GM18867 (cell line): ENCODE measurements around the gene HINFP.

Experiments
- ATAC-seq: cut with Tn5 transposase; IDR thresholded peaks from one replicate; pipeline ENCODE4 v1.9.1; 2021; ENCODE audit warnings: mild to moderate bottlenecking, moderate library complexity; ENCODE audit not compliant: unreplicated experiment

Gene HINFP

GRCh38 chr11:119121008-119121810 lies at the start of gene HINFP:
Gene HINFP, plus strand, starts transcription at chr11:119121580. Its CDS starts 5,365 bp downstream, at chr11:119126945.
- ATAC-seq, result peak; percentile 95

GRCh38 chr11:119077839-119078238 lies 43.5 kb upstream of the HINFP start:
- ATAC-seq, result no peak

GRCh38 chr11:119078675-119079420 lies 42.5 kb upstream of the HINFP start:
- no peak for ATAC-seq

GRCh38 chr11:119081682-119082260 lies 39.6 kb upstream of the HINFP start:
- ATAC-seq, result no peak

GRCh38 chr11:119084663-119085436 lies 36.5 kb upstream of the HINFP start, which contains the start of gene HMBS:
Gene HMBS, plus strand, starts transcription at chr11:119084881. Its CDS starts 153 bp downstream, at chr11:119085034.
- ATAC-seq, result peak; percentile 86

- ATAC-seq, result peak; percentile 9
Measured at GRCh38 chr11:119085437-119085847, 35.9 kb upstream of the HINFP start.

DNA sequence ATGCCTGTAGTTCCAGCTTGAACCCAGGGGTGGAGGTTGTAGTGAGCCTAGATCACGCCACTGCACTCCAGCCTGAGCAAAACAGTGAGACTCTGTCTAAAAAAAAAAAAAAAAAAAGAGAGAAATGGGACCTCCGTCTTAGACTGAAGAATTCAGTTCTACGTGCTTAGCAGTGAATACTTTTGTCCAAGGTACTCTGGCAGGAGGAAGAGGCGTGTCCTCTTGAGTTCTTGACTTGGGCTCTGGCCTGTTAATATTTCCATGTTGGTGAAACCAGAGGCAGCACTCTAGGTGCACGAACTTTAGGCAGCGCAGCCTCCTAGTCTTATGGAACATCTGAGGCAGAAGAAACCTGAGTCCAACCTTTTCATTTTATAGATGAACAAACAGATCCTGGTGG lies 34.3 kb upstream of the HINFP start:
- ATAC-seq, result no peak

- no peak for ATAC-seq
Measured at GRCh38 chr11:119087747-119088241, 33.6 kb upstream of the HINFP start.

GRCh38 chr11:119088406-119088805 lies 33.0 kb upstream of the HINFP start:
- no peak for ATAC-seq

- ATAC-seq, result no peak
Measured at GRCh38 chr11:119089319-119089718, 32.1 kb upstream of the HINFP start.

- ATAC-seq, result no peak
Measured at GRCh38 chr11:119091178-119091577, 30.2 kb upstream of the HINFP start.

- no peak for ATAC-seq
Measured at GRCh38 chr11:119091966-119092879, 29.2 kb upstream of the HINFP start.

DNA sequence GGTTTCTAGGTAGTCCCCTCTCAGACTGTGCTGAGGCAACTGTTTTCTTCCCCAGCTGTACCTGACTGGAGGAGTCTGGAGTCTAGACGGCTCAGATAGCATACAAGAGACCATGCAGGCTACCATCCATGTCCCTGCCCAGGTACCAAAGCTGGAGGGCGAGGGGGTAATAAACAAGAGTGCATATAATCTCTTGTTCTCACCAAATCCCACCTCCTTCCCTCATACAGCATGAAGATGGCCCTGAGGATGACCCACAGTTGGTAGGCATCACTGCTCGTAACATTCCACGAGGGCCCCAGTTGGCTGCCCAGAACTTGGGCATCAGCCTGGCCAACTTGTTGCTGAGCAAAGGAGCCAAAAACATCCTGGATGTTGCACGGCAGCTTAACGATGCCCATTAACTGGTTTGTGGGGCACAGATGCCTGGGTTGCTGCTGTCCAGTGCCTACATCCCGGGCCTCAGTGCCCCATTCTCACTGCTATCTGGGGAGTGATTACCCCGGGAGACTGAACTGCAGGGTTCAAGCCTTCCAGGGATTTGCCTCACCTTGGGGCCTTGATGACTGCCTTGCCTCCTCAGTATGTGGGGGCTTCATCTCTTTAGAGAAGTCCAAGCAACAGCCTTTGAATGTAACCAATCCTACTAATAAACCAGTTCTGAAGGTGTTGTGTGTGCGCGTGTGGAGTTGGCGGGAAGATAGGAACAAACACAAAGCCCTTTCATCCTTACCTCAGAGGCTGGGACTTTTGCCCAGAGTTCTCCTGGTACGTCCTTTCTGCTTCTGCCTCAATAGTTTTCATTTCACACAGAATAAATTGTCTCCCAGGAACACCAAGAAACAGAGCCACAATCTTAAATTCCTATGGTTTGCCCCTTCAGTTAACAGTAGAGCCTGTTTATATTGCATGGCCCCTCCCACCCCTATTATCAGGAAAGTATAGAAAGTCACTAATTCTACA lies 28.2 kb upstream of the HINFP start:
- ATAC-seq, result no peak

GRCh38 chr11:119093942-119094815 lies 27.2 kb upstream of the HINFP start:
- peak; percentile 2 for ATAC-seq

DNA sequence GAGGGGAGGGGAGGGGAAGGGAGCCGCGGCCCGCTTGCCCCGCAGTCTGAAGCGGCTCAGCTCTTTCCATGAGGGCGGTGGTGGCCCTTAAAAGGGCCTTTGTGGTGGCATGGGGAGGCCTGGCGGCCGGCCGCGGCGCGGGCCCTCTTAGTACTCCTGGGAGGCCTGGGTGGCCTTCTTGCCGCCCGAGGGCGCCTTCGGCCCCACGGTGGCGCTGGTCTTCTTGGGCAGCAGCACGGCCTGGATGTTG lies 26.6 kb upstream of the HINFP start:
- peak; percentile 37 for ATAC-seq

DNA sequence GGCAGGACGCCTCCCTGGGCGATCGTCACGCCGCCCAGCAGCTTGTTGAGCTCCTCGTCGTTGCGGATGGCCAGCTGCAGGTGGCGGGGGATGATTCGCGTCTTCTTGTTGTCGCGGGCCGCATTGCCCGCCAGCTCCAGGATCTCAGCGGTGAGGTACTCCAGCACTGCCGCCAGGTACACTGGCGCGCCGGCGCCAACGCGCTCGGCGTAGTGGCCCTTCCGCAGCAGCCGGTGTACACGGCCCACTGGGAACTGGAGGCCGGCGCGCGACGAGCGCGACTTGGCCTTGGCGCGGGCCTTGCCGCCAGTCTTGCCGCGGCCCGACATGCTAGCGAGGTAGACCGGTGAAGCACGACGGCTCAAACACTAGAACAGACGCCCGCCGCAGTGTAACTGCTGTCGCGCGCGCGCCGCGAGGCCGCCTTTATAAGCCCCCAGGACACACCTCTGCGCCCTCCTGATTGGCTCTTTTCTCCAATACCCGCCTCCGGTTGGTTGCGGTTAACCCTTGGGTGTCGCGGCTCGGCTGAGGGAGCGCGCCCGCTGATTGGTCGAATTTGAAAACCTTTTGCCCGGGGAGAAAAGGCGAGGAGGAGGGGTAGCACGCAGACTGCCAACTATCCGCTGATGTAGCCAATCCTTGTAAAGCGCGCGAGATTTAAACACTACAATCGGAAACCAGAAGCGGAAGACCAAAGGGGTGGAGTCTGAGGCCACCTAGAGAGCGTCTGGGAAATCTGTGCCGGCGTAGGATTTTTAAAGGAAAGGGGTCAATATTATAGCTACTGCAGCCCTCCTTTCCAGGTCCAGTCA lies 26.1 kb upstream of the HINFP start:
- ATAC-seq, result peak; percentile 79

- ATAC-seq, result no peak
Measured at GRCh38 chr11:119099711-119100110, 21.7 kb upstream of the HINFP start.
